GM21723 (cell line): Measurements from ENCODE around the gene ANTXRL.
A peak's percentile ranks its signal among the peaks of the same experiment; 100 is the strongest.
"Not testable (repeated sequence)": the region's sequence is repeated elsewhere in the genome, so short reads cannot be mapped to it uniquely, and the experiment has no call there.

ENCODE experiments used
- ATAC-seq: cut with Tn5 transposase; IDR thresholded peaks from one replicate; pipeline ENCODE4 v1.9.1; 2021; ENCODE audit warnings: mild to moderate bottlenecking, moderate library complexity; ENCODE audit not compliant: unreplicated experiment

ANTXRL gene

GRCh38 chr10:46272863-46273415, 13.9 kb upstream of the ANTXRL start:
- no peak for ATAC-seq

- no peak for ATAC-seq
Observed at GRCh38 chr10:46273506-46274477, 13.0 kb upstream of the ANTXRL start.

- no peak for ATAC-seq
Observed at GRCh38 chr10:46277840-46278239, 9.0 kb upstream of the ANTXRL start.

- not testable (repeated sequence) for ATAC-seq
Observed at GRCh38 chr10:46282421-46282831, 4.4 kb upstream of the ANTXRL start.

- peak; percentile 44 for ATAC-seq
Observed at GRCh38 chr10:46282842-46283574, 3.8 kb upstream of the ANTXRL start.

- ATAC-seq = no peak
Observed at GRCh38 chr10:46283580-46284285, 3.1 kb upstream of the ANTXRL start.

DNA sequence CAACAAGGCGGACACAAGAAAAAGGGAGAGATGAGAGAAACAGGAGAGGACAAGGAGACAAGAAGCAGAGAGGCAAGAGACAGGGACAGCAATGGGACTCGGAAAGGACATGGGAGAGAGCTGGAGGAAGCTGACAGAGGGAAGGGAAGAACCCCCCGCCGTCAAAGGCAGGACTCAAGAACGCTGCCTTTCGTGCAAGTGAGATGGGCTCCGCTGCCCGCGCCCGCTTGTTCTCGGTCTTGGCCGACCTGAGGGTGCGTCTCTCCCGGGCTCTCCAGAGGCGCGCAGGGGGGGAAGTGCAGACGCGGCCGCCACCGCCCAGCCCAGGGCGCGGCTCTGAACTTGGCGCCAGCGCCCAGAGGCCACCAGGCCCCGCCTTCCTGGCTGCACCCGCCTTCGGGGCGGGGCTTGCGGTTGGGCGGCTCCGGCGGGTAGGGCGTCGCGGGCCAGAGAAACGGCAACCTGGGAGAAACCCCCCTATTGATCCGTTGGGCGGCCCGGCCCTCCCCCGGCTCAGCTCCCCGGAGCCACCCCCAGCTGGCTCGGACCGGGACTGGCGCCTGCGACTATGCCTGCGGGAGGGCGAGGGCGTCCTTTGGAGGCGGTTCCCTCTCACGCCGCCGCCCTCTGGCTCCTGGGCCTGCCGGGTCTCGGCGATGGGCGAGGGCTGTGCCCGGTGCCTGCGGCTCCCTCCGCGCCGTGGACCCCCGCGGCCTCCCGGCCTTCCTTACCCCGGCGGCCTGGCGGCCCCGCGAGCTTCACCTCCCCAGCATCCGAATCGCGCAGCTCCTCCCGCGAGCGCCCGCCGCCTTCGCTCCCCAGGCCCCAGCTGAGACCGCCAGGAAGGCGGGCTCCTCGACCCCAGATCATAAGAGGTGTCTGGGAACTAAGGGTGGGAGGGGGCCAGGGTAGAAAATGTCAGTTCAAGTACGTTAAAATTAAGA, 2.2 kb upstream of the ANTXRL start:
- peak; percentile 93 for ATAC-seq

GRCh38 chr10:46285300-46285699, 1.5 kb upstream of the ANTXRL start:
- ATAC-seq = peak; percentile 21

- no peak for ATAC-seq
Observed at GRCh38 chr10:46285966-46286620, 704 bp upstream of the ANTXRL start.

DNA sequence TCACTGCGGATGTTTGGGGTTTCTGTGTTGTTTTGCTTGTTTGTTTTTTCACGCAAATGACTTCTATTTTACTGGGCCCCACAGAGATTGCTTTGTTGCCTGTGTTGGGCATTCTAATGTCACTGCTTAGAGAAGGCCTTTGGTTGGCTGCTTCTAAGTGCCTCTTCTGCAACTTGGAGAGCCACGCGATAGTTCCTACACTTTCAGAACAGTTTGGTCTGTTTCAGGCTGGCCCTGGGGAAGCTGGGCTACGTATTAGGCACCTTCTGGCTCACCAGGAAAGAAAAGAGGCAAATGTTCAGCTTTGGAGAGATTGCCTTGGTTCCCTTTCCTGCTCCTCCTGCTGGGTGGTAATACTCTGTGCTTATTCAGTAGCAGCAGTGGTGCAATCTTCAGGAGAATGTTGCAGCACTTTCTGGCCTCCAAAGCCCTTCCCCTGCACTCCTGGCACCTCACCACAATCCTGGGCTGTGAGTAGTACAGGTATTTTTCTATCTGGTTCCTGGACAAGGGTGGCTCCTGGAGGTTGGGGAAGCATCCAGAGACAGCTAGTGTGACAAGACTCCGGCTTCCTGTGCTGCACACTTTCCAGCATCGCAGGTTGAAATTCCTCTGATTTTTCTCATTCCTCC, 1.2 kb downstream of the ANTXRL start:
- ATAC-seq = no peak

GRCh38 chr10:46288601-46289206, 1.9 kb downstream of the ANTXRL start:
- ATAC-seq = no peak

DNA sequence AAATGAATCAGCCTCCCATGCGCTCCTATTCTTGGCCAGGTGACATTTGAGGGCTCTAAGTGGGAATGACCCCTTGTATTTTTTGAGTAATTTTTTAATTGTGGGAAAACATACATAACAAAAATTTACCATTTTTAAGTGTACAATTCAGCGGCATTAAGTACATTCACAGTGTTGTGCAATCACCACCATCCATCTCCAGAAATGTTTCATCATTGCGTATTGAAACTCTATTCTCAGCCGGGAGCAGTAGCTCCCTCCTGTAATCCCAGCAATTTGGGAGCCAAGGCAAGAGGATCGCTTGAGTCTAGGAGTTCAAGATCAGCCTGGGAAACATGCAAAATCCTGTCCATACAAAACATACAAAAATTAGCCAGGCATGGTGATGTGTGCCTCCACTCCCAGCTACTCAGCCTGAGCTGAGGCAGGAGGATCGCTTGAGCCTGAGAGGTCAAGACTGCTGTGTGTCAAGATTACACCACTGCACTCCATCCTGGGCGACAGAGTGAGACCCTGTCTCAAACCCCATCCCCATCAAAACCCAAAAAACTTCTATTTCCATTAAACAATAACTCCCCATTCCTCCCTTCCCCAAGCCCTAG, 2.5 kb downstream of the ANTXRL start:
- ATAC-seq = no peak

- no peak for ATAC-seq
Observed at GRCh38 chr10:46290101-46290886, 3.5 kb downstream of the ANTXRL start.

- ATAC-seq = no peak
Observed at GRCh38 chr10:46291817-46292572, 5.2 kb downstream of the ANTXRL start.

DNA sequence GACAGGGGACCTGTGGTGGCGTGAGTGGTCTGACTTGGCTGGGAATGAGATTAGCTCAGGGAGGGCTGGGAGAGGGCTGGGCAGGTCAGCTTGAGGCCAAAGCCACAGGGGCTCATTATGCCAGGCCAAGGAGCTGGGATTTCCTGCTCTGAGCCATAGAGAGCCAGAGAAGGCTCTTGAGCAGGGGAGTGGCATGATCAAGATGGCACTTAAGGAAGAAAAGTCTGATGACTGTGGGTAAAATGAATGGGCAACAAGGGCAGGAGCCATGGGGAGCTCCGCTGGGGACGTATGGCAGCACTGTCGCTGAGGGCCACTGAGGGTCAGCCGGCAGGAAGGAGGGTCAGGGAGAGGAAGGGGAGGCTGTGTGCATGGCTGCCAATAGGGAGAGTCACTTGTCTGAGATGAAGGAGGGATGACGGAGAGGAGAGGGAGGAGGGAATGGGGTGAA, 5.8 kb downstream of the ANTXRL start:
- ATAC-seq = no peak

- no peak for ATAC-seq
Observed at GRCh38 chr10:46293228-46293627, 6.4 kb downstream of the ANTXRL start.
